WTC11 (cell line): ENCODE measurements around the gene MARCO. TPM values are rescaled to one million over a fixed set of nuclear protein-coding genes. Genes with fewer than 3 reads are reported as not detected.

ENCODE experiments used
- ATAC-seq: fragments of 200-7000 bp; cut with Tn5 transposase; 2 replicates; pipeline ENCODE4 v1.10.0; 2021; ENCODE audit warnings: mild to moderate bottlenecking, moderate library complexity
- CTCF ChIA-PET: fragments of 300-600 bp; sonication (Branson Sonifier 250); formaldehyde crosslinking; loops from one replicate; lab custom pipeline; 2021; ENCODE audit warnings: antibody characterized with exemption; lab: Charles Lee
- POLR2A ChIA-PET: fragments of 350-600 bp; sonication (Branson Sonifier 250); formaldehyde crosslinking; loops from one replicate; lab custom pipeline; 2021; ENCODE audit warnings: antibody characterized with exemption; lab: Charles Lee
- DNase-seq: peaks from one replicate; pipeline ENCODE4 v3.0.0; 2021; ENCODE audit warnings: low spot score
- H3K27ac Mint-ChIP-seq: 2 replicates; pipeline ENCODE4 v1.8.0; 2021; ENCODE audit warnings: mixed read lengths
- H3K27me3 Mint-ChIP-seq: 2 replicates; pipeline ENCODE4 v1.8.0; 2021; ENCODE audit warnings: low read depth, mild to moderate bottlenecking, moderate library complexity, mixed read lengths
- H3K36me3 Mint-ChIP-seq: 2 replicates; pipeline ENCODE4 v1.8.0; 2021; ENCODE audit warnings: mixed read lengths
- H3K4me1 Mint-ChIP-seq: 2 replicates; pipeline ENCODE4 v1.8.0; 2022; ENCODE audit warnings: mixed read lengths
- H3K4me3 Mint-ChIP-seq: 2 replicates; pipeline ENCODE4 v1.8.0; 2021; ENCODE audit warnings: mild to moderate bottlenecking, moderate library complexity, mixed read lengths
- H3K9me3 Mint-ChIP-seq: 2 replicates; pipeline ENCODE4 v1.8.0; 2021; ENCODE audit warnings: mixed read lengths
- ATF2 ChIP-seq: sonication (generic); formaldehyde crosslinking; IDR thresholded peaks from 2 replicates; pipeline ENCODE4 v1.8.1; 2022; ENCODE audit warnings: low read depth, missing genetic modification reagents, borderline replicate concordance
- CDX4 ChIP-seq: fragments of 250-450 bp; sonication (Bioruptor Pico); IDR thresholded peaks from 2 replicates; pipeline ENCODE4 v1.9.0; 2021; ENCODE audit warnings: moderate library complexity, mild to moderate bottlenecking, inconsistent platforms, borderline replicate concordance
- CTCF ChIP-seq: fragments of 200-600 bp; IDR thresholded peaks from 2 replicates; pipeline ENCODE4 v1.8.0; 2022; ENCODE audit warnings: antibody characterized with exemption
- E2F1 ChIP-seq: sonication (generic); formaldehyde crosslinking; IDR thresholded peaks from 2 replicates; pipeline ENCODE4 v1.8.0; 2022; ENCODE audit warnings: mild to moderate bottlenecking, missing genetic modification reagents
- ELF4 ChIP-seq: sonication (generic); formaldehyde crosslinking; IDR thresholded peaks from 2 replicates; pipeline ENCODE4 v1.8.1; 2022; ENCODE audit warnings: low read depth, mild to moderate bottlenecking, moderate library complexity, missing genetic modification reagents
- FOXK1 ChIP-seq: sonication (generic); formaldehyde crosslinking; IDR thresholded peaks from 2 replicates; pipeline ENCODE4 v1.8.0; 2022; ENCODE audit warnings: mild to moderate bottlenecking, moderate library complexity, missing genetic modification reagents
- FOXP4 ChIP-seq: sonication (generic); formaldehyde crosslinking; IDR thresholded peaks from 2 replicates; pipeline ENCODE4 v1.8.0; 2022; ENCODE audit warnings: mild to moderate bottlenecking, missing genetic modification reagents
- HMGXB4 ChIP-seq: sonication (generic); formaldehyde crosslinking; IDR thresholded peaks from 2 replicates; pipeline ENCODE4 v1.8.1; 2023; ENCODE audit warnings: mild to moderate bottlenecking, moderate library complexity, missing genetic modification reagents
- IRF2 ChIP-seq: sonication (generic); formaldehyde crosslinking; IDR thresholded peaks from 2 replicates; pipeline ENCODE4 v1.8.0; 2022; ENCODE audit warnings: low read depth, missing genetic modification reagents, borderline replicate concordance
- NR1H2 ChIP-seq: sonication (generic); formaldehyde crosslinking; IDR thresholded peaks from 2 replicates; pipeline ENCODE4 v1.9.0; 2021; ENCODE audit warnings: mild to moderate bottlenecking, moderate library complexity, missing genetic modification reagents
- OVOL2 ChIP-seq: fragments of 250-450 bp; sonication (Bioruptor Pico); IDR thresholded peaks from 2 replicates; pipeline ENCODE4 v1.9.0; 2021; ENCODE audit warnings: mild to moderate bottlenecking, borderline replicate concordance
- ZNF219 ChIP-seq: sonication (generic); formaldehyde crosslinking; IDR thresholded peaks from 2 replicates; pipeline ENCODE4 v1.8.0; 2023; ENCODE audit warnings: missing genetic modification reagents, mild to moderate bottlenecking, borderline replicate concordance
- ZNF232 ChIP-seq: sonication (generic); formaldehyde crosslinking; IDR thresholded peaks from 2 replicates; pipeline ENCODE4 v1.8.0; 2022; ENCODE audit warnings: mild to moderate bottlenecking, missing genetic modification reagents
- ZNF317 ChIP-seq: sonication (generic); formaldehyde crosslinking; IDR thresholded peaks from 2 replicates; pipeline ENCODE4 v1.8.1; 2023; ENCODE audit warnings: low read depth, mild to moderate bottlenecking, moderate library complexity, missing genetic modification reagents, borderline replicate concordance
- total RNA-seq: library from RNA; stranded (reverse); gene quantifications from 3 replicates; pipeline ENCODE4 v1.2.3, GENCODE V29; 2021
- TF ChIP-seq, protein P1 (sequence below): sonication (generic); formaldehyde crosslinking; IDR thresholded peaks from 2 replicates; pipeline ENCODE4 v1.8.0; 2022; ENCODE audit warnings: mild to moderate bottlenecking, missing genetic modification reagents
- TF ChIP-seq, protein P2 (sequence below): fragments of 250-450 bp; sonication (Bioruptor Pico); IDR thresholded peaks from 2 replicates; pipeline ENCODE4 v1.9.0; 2021; ENCODE audit warnings: mild to moderate bottlenecking, borderline replicate concordance

Gene MARCO
- total RNA-seq, 1 experiment from 2014 or later = 0.11 TPM

GRCh38 chr2:118903029-118903351 is 39.0 kb upstream of the MARCO start:
- POLR2A ChIA-PET = no interaction called here
- Mint-ChIP-seq H3K4me3 (no peak overlapping the region), H3K4me1 (peaks cover 7% of the 10 kb centered on the region), H3K27me3 (no peaks in the 10 kb centered on the region; the same call in none of the 2 replicates), H3K9me3 (peaks cover 4% of the 10 kb centered on the region), H3K36me3 (peaks cover 2% of the 10 kb centered on the region), H3K27ac (no peak overlapping the region)
- CTCF ChIA-PET = interaction anchor here (1.9 kb wide), 1 partner anchor 21 kb away, joined by 8 read pairs; no protein-coding TSS in a partner anchor
- DNase-seq (no peak), ATAC-seq (no peak)
- no peak for TF ChIP-seq NR1H2 (CRISPR knock-in tag)
- no peak for TF ChIP-seq IRF2 (CRISPR knock-in tag)
- TF ChIP-seq CDX4 (CRISPR knock-in tag) = no peak
- TF ChIP-seq HMGXB4 (CRISPR knock-in tag) = no peak
- TF ChIP-seq ZNF232 (CRISPR knock-in tag) = no peak
- TF ChIP-seq ATF2 = no peak
- TF ChIP-seq CTCF = no peak
- TF ChIP-seq, protein P1, sequence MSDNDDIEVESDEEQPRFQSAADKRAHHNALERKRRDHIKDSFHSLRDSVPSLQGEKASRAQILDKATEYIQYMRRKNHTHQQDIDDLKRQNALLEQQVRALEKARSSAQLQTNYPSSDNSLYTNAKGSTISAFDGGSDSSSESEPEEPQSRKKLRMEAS (CRISPR knock-in tag) = no peak
- no peak for TF ChIP-seq FOXP4 (CRISPR knock-in tag)
- TF ChIP-seq ELF4 (CRISPR knock-in tag) = no peak
- no peak for TF ChIP-seq ZNF317 (CRISPR knock-in tag)
- TF ChIP-seq E2F1 (CRISPR knock-in tag) = no peak
- no peak for TF ChIP-seq ZNF219 (CRISPR knock-in tag)
- no peak for TF ChIP-seq FOXK1 (CRISPR knock-in tag)
- TF ChIP-seq OVOL2 (CRISPR knock-in tag) = no peak
- TF ChIP-seq, protein P2, sequence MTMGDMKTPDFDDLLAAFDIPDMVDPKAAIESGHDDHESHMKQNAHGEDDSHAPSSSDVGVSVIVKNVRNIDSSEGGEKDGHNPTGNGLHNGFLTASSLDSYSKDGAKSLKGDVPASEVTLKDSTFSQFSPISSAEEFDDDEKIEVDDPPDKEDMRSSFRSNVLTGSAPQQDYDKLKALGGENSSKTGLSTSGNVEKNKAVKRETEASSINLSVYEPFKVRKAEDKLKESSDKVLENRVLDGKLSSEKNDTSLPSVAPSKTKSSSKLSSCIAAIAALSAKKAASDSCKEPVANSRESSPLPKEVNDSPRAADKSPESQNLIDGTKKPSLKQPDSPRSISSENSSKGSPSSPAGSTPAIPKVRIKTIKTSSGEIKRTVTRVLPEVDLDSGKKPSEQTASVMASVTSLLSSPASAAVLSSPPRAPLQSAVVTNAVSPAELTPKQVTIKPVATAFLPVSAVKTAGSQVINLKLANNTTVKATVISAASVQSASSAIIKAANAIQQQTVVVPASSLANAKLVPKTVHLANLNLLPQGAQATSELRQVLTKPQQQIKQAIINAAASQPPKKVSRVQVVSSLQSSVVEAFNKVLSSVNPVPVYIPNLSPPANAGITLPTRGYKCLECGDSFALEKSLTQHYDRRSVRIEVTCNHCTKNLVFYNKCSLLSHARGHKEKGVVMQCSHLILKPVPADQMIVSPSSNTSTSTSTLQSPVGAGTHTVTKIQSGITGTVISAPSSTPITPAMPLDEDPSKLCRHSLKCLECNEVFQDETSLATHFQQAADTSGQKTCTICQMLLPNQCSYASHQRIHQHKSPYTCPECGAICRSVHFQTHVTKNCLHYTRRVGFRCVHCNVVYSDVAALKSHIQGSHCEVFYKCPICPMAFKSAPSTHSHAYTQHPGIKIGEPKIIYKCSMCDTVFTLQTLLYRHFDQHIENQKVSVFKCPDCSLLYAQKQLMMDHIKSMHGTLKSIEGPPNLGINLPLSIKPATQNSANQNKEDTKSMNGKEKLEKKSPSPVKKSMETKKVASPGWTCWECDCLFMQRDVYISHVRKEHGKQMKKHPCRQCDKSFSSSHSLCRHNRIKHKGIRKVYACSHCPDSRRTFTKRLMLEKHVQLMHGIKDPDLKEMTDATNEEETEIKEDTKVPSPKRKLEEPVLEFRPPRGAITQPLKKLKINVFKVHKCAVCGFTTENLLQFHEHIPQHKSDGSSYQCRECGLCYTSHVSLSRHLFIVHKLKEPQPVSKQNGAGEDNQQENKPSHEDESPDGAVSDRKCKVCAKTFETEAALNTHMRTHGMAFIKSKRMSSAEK = no peak
